GM12878 (cell line): ENCODE results near the gene DHX38. TPM values are rescaled to one million over a fixed set of nuclear protein-coding genes. Genes with fewer than 3 reads are reported as not detected.

Source experiments
- ATAC-seq: fragments of 200-7000 bp; cut with Tn5 transposase; 3 replicates; pipeline ENCODE4 v1.9.1; 2020; ENCODE audit warnings: mild to moderate bottlenecking, moderate library complexity
- BruUV-seq: library from RNA; stranded (reverse); fragments of 400-500 nt; replicated peaks from 2 replicates; lab custom pipeline; 2021; lab: Mats Ljungman, UMichigan
- CTCF ChIA-PET: fragments of 300-600 bp; sonication (Branson Sonifier 250); formaldehyde crosslinking; extraction: SDS; loops from one replicate; lab custom pipeline; 2021; ENCODE audit warnings: inconsistent platforms; lab: Yijun Ruan, JAX
- POLR2A ChIA-PET: fragments of 350-600 bp; formaldehyde crosslinking; extraction: SDS; loops from one replicate; lab custom pipeline; 2021; ENCODE audit warnings: inconsistent platforms; lab: Charles Lee
- RAD21 ChIA-PET: fragments of 300-600 bp; sonication (Branson Sonifier 250); formaldehyde crosslinking; loops from one replicate; lab custom pipeline; 2023; ENCODE audit warnings: antibody characterized with exemption; ENCODE audit not compliant: unreplicated experiment; lab: Charles Lee
- SMC1A ChIA-PET: fragments of 300-600 bp; sonication (Branson Sonifier 250); formaldehyde crosslinking; loops from one replicate; lab custom pipeline; 2023; ENCODE audit not compliant: unreplicated experiment, uncharacterized antibody; lab: Charles Lee
- DNase-seq: peaks from one replicate; pipeline ENCODE4 v3.0.0-alpha.2; 2011; ENCODE audit warnings: low read depth, low spot score
- FAIRE-seq: peaks from 3 replicates; lab custom pipeline; 2011; peaks lifted over from hg19 to GRCh38; lab: Jason Lieb, UNC
- H2AFZ ChIP-seq: 2 replicates; pipeline ENCODE4 v1.6.0; 2011; ENCODE audit warnings: low read depth, low read length, control low read depth; ENCODE audit not compliant: control insufficient read depth
- H3K27ac ChIP-seq: 2 replicates; pipeline ENCODE4 v1.5.1; 2011; ENCODE audit warnings: control low read depth; ENCODE audit not compliant: control insufficient read depth, insufficient read depth
- H3K27me3 ChIP-seq, 2 experiments: replicated peaks in 1 of 2; 2 replicates each; pipeline versions ENCODE4 v1.6.0 to v1.6.1; 2011; ENCODE audit warnings: low read length in 1 of 2; ENCODE audit not compliant: control insufficient read depth in 2 of 2, insufficient read depth in 2 of 2
- H3K36me3 ChIP-seq, 2 experiments: 2 replicates each; pipeline ENCODE4 v1.5.1; 2011; ENCODE audit warnings: low read length in 1 of 2; ENCODE audit not compliant: control insufficient read depth in 2 of 2, insufficient read depth in 2 of 2
- H3K4me1 ChIP-seq: 2 replicates; pipeline ENCODE4 v1.6.1; 2011; ENCODE audit warnings: mild to moderate bottlenecking, low read length, moderate library complexity, mixed read lengths; ENCODE audit not compliant: control insufficient read depth, insufficient read depth
- H3K4me2 ChIP-seq: 2 replicates; pipeline ENCODE4 v1.6.0; 2011; ENCODE audit warnings: control low read depth; ENCODE audit not compliant: control insufficient read depth, insufficient read depth
- H3K4me3 ChIP-seq: fragments of 200-600 bp; sonication (generic); 2 replicates; pipeline ENCODE4 v1.5.1; 2016
- H3K79me2 ChIP-seq: 2 replicates; pipeline ENCODE4 v1.6.0; 2011; ENCODE audit warnings: low read length; ENCODE audit not compliant: control insufficient read depth, insufficient read depth
- H3K9ac ChIP-seq: 2 replicates; pipeline ENCODE4 v1.8.0; 2011; ENCODE audit warnings: low read length, control low read depth, mixed read lengths; ENCODE audit not compliant: control insufficient read depth, insufficient read depth
- H3K9me3 ChIP-seq: replicated peaks from 3 replicates; pipeline ENCODE4 v1.5.1; 2011; ENCODE audit warnings: mild to moderate bottlenecking, low read length; ENCODE audit not compliant: control insufficient read depth, insufficient read depth
- H4K20me1 ChIP-seq: 2 replicates; pipeline ENCODE4 v1.6.0; 2011; ENCODE audit not compliant: control insufficient read depth, insufficient read depth
- CTCF ChIP-seq, 3 experiments: IDR thresholded peaks in 2 of 3; conservative IDR thresholded peaks in 1 of 3; 2 replicates each; pipeline ENCODE4 v1.5.1; 2011; ENCODE audit warnings: low read depth in 3 of 3, low read length in 3 of 3, mild to moderate bottlenecking in 3 of 3, control low read depth in 2 of 3, moderate library complexity in 2 of 3, inconsistent platforms in 1 of 3, mixed read lengths in 1 of 3; ENCODE audit not compliant: control insufficient read depth in 2 of 3, insufficient read depth in 1 of 3; ENCODE audit errors: extremely low read depth in 1 of 3
- KLF5 ChIP-seq: fragments of 450-650 bp; IDR thresholded peaks from 2 replicates; pipeline ENCODE4 v1.6.1; 2014; ENCODE audit warnings: mild to moderate bottlenecking; ENCODE audit not compliant: partially characterized antibody
- MYB ChIP-seq: fragments of 150-350 bp; IDR thresholded peaks from 2 replicates; pipeline ENCODE4 v1.6.1; 2014; ENCODE audit warnings: mild to moderate bottlenecking, low read depth, low read length, borderline replicate concordance
- MYC ChIP-seq: IDR thresholded peaks from 2 replicates; pipeline ENCODE4 v1.6.1; 2011; ENCODE audit warnings: mild to moderate bottlenecking, low read length, moderate library complexity, inconsistent platforms; ENCODE audit not compliant: insufficient read depth, insufficient replicate concordance, insufficient read length, severe bottlenecking
- NKRF ChIP-seq: fragments of 450-650 bp; conservative IDR thresholded peaks from 2 replicates; pipeline ENCODE4 v1.6.1; 2017; ENCODE audit warnings: mild to moderate bottlenecking, moderate library complexity
- PKNOX1 ChIP-seq: fragments of 450-650 bp; IDR thresholded peaks from 2 replicates; pipeline ENCODE4 v1.6.1; 2016; ENCODE audit warnings: mild to moderate bottlenecking
- POLR2A ChIP-seq: IDR thresholded peaks from 2 replicates; pipeline ENCODE4 v1.6.1; 2011; ENCODE audit warnings: low read depth, mild to moderate bottlenecking, low read length
- RB1 ChIP-seq: fragments of 450-650 bp; formaldehyde crosslinking; IDR thresholded peaks from 2 replicates; pipeline ENCODE4 v1.6.1; 2017; ENCODE audit warnings: mild to moderate bottlenecking, borderline replicate concordance
- TCF7 ChIP-seq: IDR thresholded peaks from 2 replicates; pipeline ENCODE4 v1.6.1; 2014; ENCODE audit warnings: antibody characterized with exemption, borderline replicate concordance
- WGBS: methylation state at CpG from one replicate; pipeline ENCODE4 v1.1.6; 2016; ENCODE audit warnings: low lambda C conversion rate; ENCODE audit not compliant: insufficient replicate concordance, insufficient coverage; ENCODE audit errors: missing lambda C conversion rate; 5-methylcytosine and 5-hydroxymethylcytosine counted together
- in situ Hi-C: fragments of 300-500 bp; cut with MboI; formaldehyde crosslinking; loops from 9 replicates; pipeline ENCODE4 v1.14.3; 2018; ENCODE audit warnings: mixed read lengths
- intact Hi-C: fragments of 100-400 bp; cut with micrococcal nuclease; formaldehyde crosslinking; loops from one replicate; pipeline ENCODE4 v1.14.2; 2022; ENCODE audit not compliant: unreplicated experiment
- polyA plus RNA-seq, 11 experiments: library from polyadenylated mRNA; depleted of rRNA in 4 of 11; unstranded in 6 of 11; stranded (reverse) in 5 of 11; fragments of >200 nt; fragmentation: Nextera tagmentation in 4 of 11; fragmentation: Illumina TruSeq in 1 of 11; extraction: Ambion mirVana in 4 of 11; extraction: Trizol in 1 of 11; gene quantifications; 1 replicate in 1 of 11; 2 replicates in 10 of 11; pipeline versions ENCODE4 v1.2.1 to v1.2.3, GENCODE V29; 2011 to 2016; ENCODE audit warnings: inconsistent platforms in 2 of 11, missing spikeins in 2 of 11, low read depth in 1 of 11
- total RNA-seq, 4 experiments: library from RNA; depleted of rRNA in 3 of 4; stranded (reverse); fragments of >200 nt in 3 of 4; fragmentation: Illumina TruSeq in 1 of 4; extraction: Trizol in 1 of 4; gene quantifications; 2 replicates each; pipeline versions ENCODE4 v1.2.1 to v1.2.3, GENCODE V29; 2013 to 2021

The DHX38 gene
- total and polyA plus RNA-seq, 10 of the 15 experiments (the other 5 are each of a cell fraction or from before 2014, with no cell fraction given): 2.1 to 67.8 (median 43.2) TPM

GRCh38 chr16:72092832-72093447 lies 707 bp upstream of the DHX38 start:
- Histone ChIP-seq H3K36me3 (peaks cover 0 to 13% of the 10 kb centered on the region in 2 experiments; a peak in 1 of 4 replicates), H4K20me1 (0 out of 2 replicates have a peak, but pooled peaks cover 2% of the 10 kb centered on the region), H3K27ac (peak overlapping the region; percentile 78), H3K9ac (peak overlapping the region; percentile 96), H2AFZ (peak overlapping the region; percentile 91), H3K4me2 (peak overlapping the region; percentile 64), H3K4me1 (peaks cover 11% of the 10 kb centered on the region), H3K79me2 (peaks cover 50% of the 10 kb centered on the region)
- DNase-seq (no peak), FAIRE-seq (peak; percentile 38)
- intact Hi-C loops: loop anchor here (1.0 to 10.0 kb wide), 4 partner anchors 85 to 628 kb away; partner anchors contain the start of genes AP1G1, DHODH, IST1 and ZNF23
- WGBS: 2% methylated on average over 21 of the region's 22 CpGs
- CTCF ChIA-PET: interaction anchor here (0.6 to 3.8 kb wide), 6 partner anchors 10 to 399 kb away, joined by 3 to 27 read pairs (median 3); no protein-coding TSS in a partner anchor
- BruUV-seq: TSS peak; percentile 57
- TF ChIP-seq PKNOX1 (peak; percentile 71), CTCF (IDR thresholded peaks at IDR 0.05 in 2 of 3, conservative IDR thresholded peaks at IDR 0.05 in 1 of 3; ENCODE audit: control insufficient read depth in 2 of 3, extremely low read depth in 1 of 3, insufficient read depth in 1 of 3, low read depth in 3 of 3, low read length in 3 of 3) (0 out of 6 replicates have a peak, but pooled peaks of 1 of the 3 experiments have one; percentile 4), POLR2A (no peak), MYC (no peak), RB1 (0 out of 2 replicates have a peak, but pooled peaks have one; percentile 22), TCF7 (no peak), MYB (0 out of 2 replicates have a peak, but pooled peaks have one; percentile 9), NKRF (peak; percentile 70), KLF5 (no peak)
- TF ChIP-seq, all 136 proteins: peak for 5
- H3K9me3 ChIP-seq: no peaks in the 10 kb centered on the region
- in situ Hi-C loops: no loop called here
- POLR2A ChIA-PET: interaction anchor here (0.6 to 1.4 kb wide), 9 partner anchors 13 to 1076 kb away, joined by 3 to 5 read pairs (median 3); no protein-coding TSS in a partner anchor
- no peaks in the 10 kb centered on the region for H3K27me3 ChIP-seq
- H3K4me3 ChIP-seq: peak overlapping the region; percentile 98
- peak; percentile 53; the same call in 2 of the 3 replicates for ATAC-seq
- SMC1A ChIA-PET: interaction anchor here (1.0 to 1.2 kb wide), 2 partner anchors 26 to 127 kb away, joined by 4 to 10 read pairs; no protein-coding TSS in a partner anchor
- RAD21 ChIA-PET: interaction anchor here (0.7 to 2.0 kb wide), 3 partner anchors 26 to 528 kb away, joined by 3 to 5 read pairs (median 3); no protein-coding TSS in a partner anchor
